Left renal cortex interstitium (tissue), 4 donors: ENCODE measurements around the gene GNG7. TPM values are rescaled to one million over a fixed set of nuclear protein-coding genes. Genes with fewer than 3 reads are reported as not detected.
A peak's percentile ranks its signal among the peaks of the same experiment; 100 is the strongest.
"Not testable (repeated sequence)": the region's sequence is repeated elsewhere in the genome, so short reads cannot be mapped to it uniquely, and the experiment has no call there.

ENCODE experiments used
- DNase-seq, 4 donors: peaks; one replicate each; pipeline ENCODE4 v3.0.0-alpha.2; 2013; ENCODE audit warnings: low read depth in 4 of 4, low spot score in 2 of 4, missing footprints in 1 of 4
- polyA plus RNA-seq, 4 donors: library from polyadenylated mRNA; unstranded; fragments of 120-200 nt; gene quantifications; one replicate each; pipeline ENCODE4 v1.2.1, GENCODE V29; 2013; ENCODE audit not compliant: insufficient read length in 4 of 4

Gene GNG7
- polyA plus RNA-seq, 4 donors, result 5.2 to 7.7 (median 7.0) TPM

DNA sequence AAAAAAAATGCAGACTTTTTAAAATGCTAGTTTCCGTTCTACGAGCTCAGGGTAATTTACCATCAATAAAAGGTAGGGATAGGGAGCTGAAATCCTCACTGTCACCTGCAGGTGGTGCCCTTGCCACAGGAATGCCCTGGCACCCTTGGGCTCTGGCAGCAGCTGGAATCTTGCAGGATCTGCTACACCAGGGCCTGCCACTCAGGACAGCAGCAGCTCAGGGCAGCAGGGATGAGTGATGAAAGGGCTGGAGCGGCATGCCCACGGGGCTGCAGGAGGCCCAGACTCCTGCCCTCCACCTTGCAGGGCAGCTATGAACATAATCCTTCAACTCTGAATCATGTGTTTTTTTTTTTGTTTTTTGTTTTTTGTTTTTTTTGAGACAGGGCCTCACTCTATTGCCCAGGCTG lies 54.0 kb downstream of the GNG7 start:
- peak in 1 of 4 donors; percentile 45 for DNase-seq

DNA sequence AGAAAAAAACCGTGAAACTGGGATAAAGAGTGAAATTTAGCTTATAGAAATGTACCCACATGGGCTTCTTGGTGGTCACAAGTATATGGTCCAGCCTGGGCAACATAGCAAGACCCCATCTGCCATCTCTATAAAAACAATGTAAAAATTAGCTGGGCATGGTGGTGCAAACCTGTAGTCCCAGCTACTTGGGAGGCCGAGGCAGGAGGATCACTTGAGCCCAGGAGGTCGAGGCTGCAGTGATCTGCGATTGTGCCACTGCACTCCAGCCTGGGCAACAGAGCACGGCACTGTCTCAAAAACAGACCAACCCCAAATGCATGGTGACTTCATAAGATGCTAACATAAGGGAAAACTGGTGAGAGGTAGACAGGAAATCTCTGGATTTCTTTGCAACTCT lies 54.4 kb downstream of the GNG7 start:
- DNase-seq, result no peak

GRCh38 chr19:2646866-2647535 lies 55.5 kb downstream of the GNG7 start:
- DNase-seq, result no peak

DNA sequence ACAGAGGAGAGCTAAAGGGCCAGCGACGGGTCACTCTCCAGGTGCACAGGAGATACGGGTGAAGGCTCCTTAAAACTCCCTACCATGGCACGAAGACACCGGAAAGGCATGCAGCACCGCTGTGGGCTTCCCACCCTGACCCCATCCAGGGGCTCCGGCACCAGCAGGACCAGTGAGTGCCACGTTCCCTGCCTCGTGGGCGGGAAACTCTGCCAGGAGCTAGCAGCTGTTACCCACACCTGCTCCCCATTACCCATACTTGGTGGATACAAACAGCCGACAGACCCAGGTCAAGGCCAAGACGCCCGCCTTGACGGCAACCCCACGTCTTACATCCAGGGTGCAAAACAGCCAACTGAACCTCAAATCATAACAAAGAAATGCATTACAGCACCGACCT lies 56.7 kb downstream of the GNG7 start:
- no peak for DNase-seq

GRCh38 chr19:2643123-2643737 lies 59.3 kb downstream of the GNG7 start:
- not testable (repeated sequence) for DNase-seq

DNA sequence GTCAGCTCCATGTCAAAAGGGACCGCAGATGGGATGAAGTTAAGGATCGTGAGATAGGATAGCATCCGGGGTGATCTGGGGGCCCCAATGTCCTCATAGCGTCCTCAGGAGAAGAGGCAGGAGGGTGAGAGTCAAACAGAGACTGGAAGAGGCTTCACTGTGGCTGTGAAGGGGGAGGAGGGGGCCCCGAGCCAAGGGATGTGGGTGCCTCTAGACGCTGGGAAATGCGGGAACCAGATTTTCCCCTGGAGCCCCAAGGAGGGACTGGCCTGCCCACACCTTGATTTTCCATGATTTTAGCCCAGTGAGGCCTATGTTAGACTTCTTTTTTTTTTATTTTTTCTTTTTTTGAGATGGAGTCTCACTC lies 61.2 kb downstream of the GNG7 start:
- DNase-seq, result no peak

- DNase-seq, result no peak
These were observed 61.7 kb downstream of the GNG7 start for GRCh38 chr19:2640563-2641331.

DNA sequence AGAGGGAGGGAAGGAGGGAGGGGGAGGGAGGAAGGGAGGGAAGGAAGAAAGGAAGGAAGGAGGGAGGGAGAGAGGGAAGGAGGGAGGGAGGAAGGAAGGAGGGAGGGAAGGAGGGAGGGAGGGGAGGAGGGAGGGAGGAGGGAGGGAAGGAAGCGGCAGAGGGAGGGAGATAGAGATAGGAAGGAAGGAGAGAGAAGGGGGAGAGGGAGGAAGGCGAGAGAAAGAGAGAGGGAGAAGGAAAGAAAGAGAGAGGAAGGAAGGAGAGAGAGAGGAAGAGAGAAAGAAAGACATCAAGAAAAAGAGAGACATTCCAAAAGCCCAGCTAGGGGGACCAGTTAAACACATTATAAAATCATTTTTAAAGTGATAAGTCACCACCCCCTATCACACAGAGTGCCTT lies 62.5 kb downstream of the GNG7 start:
- no peak for DNase-seq

DNA sequence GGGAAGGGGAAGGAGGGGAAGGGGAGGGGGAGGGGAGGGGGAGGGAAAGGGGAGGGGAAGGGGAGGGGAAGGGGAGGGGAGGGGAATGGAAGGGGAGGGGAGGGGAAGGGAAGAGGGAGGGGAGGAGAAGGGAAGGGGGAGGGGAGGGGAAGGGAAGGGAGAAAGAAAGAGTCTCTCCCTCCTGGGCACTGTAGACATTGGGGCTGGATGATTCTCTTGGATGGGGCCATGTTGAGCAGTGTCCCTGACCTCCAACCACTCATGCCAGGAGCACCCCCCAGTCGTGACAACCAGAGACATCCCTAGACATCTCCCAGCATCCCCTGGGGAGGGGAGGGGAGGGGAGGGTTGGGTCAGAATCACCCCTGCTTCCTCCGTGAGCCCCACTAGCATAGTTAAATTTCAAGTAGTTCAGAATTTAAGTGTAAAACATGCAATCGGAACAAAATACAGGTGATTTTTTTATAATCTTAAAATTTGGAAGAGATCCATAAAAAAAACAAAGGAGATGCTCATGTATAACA lies 64.0 kb downstream of the GNG7 start:
- DNase-seq, result no peak

DNA sequence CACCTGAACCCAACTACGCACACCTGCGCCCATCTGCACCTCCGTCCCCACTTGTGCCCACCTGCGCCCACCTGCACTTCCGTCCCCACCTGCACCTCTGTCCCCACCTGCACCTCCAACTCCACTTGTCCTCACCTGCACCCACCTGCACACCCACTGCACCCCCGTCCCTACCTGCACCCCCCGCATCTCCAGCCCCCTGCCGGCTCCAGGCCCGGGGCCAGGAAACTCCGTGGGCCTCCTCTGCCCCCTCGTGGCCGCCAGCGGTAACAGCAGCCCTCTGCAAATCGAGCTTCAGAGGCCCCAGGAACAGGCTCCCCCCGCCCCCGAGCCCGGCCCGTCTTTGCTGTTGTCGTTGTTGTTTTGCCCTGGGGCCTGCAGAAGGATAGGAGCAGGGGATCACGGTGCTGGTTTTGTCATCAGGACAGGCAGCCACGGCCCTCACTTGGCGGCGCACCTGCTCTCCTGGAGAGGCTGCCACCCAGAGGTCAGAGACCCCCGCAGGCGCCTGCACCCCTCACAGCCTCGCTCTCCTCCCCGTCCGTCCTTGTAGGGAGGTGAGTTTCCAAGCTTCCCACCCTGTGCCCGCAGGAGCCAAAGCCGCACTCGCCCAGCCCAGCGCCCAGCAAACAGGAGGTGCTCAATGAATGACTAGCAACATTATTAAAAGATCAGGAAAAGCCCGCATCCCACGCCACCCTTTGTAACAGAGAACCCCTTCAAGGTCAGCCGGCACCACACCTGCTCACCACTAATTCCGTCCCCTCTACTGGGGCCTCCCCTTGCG lies 65.4 kb downstream of the GNG7 start:
- no peak for DNase-seq

DNA sequence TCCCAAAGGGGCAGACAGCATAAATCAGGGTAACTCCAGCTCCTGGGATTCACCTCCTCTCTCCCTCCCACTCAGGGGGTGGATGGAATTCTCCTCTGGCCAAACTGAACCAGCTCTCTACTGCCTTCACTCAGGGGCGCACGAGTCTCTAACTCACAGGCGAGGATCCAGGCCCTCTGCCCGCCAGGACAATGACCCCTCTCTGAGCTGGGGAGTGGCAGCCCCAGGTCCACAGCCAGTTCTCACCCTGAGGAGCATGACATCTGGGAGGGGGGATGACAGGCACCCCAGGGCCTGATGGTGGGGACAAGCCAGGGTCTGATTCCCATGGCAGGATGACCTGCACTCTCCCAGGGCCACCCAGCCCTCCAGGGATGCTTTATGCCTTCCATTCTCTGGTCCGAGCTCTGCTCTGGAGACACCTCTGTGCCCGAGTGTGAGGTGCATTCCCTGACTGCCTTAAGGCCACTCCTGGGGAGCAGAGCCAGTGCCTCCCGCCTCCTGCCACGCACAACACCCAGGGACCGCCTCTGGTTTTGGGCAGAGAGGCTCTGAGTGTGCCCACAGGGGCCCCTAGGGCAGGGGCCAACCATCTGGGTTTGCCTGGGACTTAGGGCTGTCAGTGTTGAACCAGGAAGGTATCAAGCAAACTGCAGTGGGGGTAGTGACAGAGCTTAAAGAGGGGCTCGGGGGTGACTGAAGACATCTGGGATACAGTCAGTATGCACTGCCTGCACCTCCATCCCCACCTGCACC lies 66.2 kb downstream of the GNG7 start:
- DNase-seq, result no peak

- DNase-seq, result no peak
These were observed 67.5 kb downstream of the GNG7 start for GRCh38 chr19:2634960-2635359.

DNA sequence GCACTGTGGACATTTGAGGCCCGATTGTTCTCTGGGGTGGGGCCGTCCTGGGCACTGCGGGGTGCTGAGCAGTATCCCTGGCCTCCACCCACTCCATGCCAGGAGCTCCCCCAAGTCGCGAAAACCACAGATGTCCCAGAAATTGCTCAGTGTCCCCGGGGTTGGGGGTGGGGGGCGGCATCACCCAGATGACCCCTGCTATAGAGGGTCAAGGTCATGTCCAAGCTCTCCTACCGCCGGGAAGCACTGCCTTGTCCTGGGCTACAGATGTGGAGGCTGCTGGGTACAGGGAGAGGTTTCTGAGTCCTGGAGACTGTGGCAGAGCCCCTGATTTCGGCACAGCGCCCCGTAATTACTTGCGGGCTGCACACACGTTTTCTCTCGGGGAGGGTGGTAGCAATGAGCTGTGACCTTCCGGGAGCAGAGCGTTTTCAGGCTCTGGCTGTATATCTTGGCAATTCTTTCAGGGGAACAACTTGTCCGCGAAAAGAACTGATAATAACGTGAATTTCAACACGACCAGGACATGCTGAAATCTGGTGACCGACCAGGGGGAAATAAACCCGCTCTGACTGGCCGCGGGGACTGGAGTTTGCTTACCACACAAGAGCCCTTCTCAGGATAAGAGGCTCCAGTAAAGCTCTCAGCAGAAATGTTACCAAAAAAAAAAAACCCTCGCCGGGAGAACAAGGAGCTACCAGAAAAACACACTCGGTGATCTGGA lies 68.1 kb downstream of the GNG7 start:
- no peak for DNase-seq

DNA sequence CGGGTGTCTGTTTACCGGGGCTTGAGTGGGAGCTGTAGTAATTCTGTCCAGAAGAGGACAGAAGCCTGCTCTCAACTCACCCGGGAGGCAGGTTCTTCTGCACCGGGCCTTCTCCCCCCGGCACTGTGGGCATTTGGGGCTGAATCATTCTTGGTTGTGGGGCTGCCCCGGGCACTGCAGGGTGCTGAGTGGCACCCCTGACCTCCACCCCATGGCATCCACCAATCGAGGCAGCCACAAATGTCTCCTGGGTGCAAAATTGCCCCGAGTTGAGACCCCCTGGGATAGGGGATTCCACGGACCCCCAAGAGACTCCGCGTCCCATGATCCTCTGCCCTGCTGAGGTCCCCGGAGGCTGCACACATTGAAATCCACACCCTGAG lies 68.8 kb downstream of the GNG7 start:
- DNase-seq, result no peak

DNA sequence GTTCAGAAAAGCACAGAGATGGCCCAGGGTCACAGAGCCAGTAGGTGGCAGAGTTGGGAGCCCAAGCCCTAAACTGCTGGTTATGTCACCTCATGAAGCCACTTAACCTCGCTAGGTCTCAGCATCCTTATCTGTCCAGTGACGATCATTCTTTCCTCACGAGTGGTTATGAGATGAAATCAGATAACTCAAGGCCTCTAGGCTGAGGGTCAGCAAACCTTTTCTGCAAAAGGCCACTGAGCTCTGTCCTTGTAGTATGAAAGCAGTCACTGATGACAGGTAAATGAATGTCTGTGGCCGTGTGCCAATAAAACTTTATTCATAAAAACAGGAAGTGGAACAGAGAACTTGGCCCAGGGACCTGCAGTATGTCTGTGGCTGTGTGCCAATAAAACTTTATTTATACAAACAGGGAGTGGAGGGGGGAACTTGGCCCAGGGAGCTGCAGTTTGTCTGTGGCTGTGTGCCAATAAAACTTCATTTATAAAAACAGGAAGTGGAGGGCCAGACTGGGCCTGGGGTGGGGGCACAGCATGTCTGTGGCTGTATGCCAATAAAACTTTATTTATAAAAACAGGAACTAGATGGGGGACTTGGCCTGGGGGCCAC lies 71.2 kb downstream of the GNG7 start:
- DNase-seq, result no peak

- no peak for DNase-seq
These were observed 72.0 kb downstream of the GNG7 start for GRCh38 chr19:2630352-2631001.

DNA sequence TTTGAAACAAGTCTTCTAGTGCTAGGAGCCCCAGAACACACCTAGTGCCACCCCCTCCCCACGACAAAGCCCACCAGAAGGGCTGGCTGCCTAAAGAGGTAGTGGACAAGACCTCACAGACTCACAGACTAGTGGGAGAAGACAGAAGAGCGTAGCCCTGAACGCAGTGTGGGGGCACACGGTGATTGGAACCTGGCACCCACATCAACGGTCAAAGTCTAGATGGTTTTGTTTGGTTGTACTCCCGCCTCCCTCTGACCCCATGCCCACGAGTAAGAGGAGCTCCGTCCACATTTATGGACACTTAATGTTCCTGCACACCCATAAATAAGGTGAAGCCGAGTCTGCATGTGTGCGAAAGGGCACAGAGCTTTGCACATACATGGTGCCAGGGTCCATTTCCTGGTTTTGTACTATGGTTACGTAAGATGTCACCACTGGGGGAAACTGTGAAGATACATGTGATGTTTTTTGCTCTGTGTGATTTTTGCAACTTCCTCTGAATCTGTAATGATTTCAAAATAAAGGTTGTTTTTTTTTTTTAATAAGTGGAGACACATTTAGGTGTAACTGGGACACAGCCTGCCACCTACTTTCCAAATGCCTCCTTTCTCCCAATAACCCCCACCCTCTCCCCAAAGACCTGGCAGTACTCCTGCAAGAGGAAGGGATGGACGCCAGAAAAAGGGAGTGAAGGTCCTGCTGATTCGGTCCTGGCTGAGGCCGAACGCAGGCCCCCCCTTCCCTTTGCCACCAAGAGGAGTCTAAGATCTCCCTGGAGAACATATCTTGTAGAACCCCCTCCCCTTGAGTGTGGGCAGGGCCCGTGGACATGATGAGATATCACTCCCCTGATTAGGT lies 72.8 kb downstream of the GNG7 start:
- no peak for DNase-seq

GRCh38 chr19:2628597-2628996 lies 73.9 kb downstream of the GNG7 start:
- no peak for DNase-seq
